Gastroesophageal sphincter (tissue), 3 donors: ENCODE measurements around the gene TNS3.

Experiments
- EP300 ChIP-seq: sonication (generic); formaldehyde crosslinking; IDR thresholded peaks from one replicate; pipeline ENCODE4 v1.6.1; 2017; ENCODE audit warnings: antibody characterized with exemption, mild to moderate bottlenecking
- TF ChIP-seq, protein P1 (sequence below), 4 experiments: fragments of 200-600 bp in 2 of 4; fragments of 450-650 bp in 2 of 4; sonication (generic) in 1 of 4; IDR thresholded peaks; one replicate each; pipeline ENCODE4 v1.5.1; 2017 to 2019; ENCODE audit warnings: antibody characterized with exemption in 4 of 4, mild to moderate bottlenecking in 2 of 4, moderate library complexity in 2 of 4

GRCh38 chr7:47358357-47358756, 223.6 kb downstream of the TNS3 start:
- TF ChIP-seq, protein P1, sequence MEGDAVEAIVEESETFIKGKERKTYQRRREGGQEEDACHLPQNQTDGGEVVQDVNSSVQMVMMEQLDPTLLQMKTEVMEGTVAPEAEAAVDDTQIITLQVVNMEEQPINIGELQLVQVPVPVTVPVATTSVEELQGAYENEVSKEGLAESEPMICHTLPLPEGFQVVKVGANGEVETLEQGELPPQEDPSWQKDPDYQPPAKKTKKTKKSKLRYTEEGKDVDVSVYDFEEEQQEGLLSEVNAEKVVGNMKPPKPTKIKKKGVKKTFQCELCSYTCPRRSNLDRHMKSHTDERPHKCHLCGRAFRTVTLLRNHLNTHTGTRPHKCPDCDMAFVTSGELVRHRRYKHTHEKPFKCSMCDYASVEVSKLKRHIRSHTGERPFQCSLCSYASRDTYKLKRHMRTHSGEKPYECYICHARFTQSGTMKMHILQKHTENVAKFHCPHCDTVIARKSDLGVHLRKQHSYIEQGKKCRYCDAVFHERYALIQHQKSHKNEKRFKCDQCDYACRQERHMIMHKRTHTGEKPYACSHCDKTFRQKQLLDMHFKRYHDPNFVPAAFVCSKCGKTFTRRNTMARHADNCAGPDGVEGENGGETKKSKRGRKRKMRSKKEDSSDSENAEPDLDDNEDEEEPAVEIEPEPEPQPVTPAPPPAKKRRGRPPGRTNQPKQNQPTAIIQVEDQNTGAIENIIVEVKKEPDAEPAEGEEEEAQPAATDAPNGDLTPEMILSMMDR (IDR thresholded peaks at IDR 0.05), result no peak
- no peak for TF ChIP-seq EP300
